NT2/D1 (cell line): ENCODE measurements around the gene PPP1R9A.

Experiments used
- SUZ12 ChIP-seq: IDR thresholded peaks from 2 replicates; pipeline ENCODE4 v1.6.1; 2011; ENCODE audit not compliant: insufficient read length, insufficient read depth; ENCODE audit errors: extremely low read depth
- ZNF274 ChIP-seq: IDR thresholded peaks from 2 replicates; pipeline ENCODE4 v1.6.1; 2011; ENCODE audit warnings: mild to moderate bottlenecking, low read depth, low read length

DNA sequence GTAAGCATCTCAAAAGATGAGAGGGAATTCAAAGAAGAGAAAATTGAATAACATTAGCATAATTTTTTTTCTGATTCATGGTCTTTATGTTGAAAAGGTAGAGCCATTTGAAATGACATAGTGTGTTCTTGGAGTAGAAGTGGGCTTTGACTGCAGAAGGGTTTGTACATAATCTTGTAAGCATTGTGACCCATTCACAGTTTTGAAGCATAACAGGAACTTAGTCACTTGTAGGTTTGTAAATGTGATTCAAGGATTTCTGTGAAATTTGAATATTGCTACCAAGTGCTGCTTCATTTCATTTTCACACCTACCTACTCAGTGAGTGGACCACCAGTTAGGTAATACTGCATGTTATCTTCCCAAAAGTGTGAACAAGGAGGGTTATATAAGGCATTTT lies 348.3 kb downstream of the PPP1R9A start:
- TF ChIP-seq ZNF274 = no peak
- TF ChIP-seq SUZ12 = no peak
